GM12891 (cell line): ENCODE data around the gene OLA1.

Source experiments
- PAX5 ChIP-seq: IDR thresholded peaks from 2 replicates; pipeline ENCODE4 v1.6.1; 2011; ENCODE audit warnings: low read length, moderate library complexity, mild to moderate bottlenecking; ENCODE audit not compliant: insufficient read depth, severe bottlenecking
- POLR2A ChIP-seq: IDR thresholded peaks from 2 replicates; pipeline ENCODE4 v1.6.1; 2011; ENCODE audit warnings: low read depth, low read length, control low read depth
- POLR2AphosphoS5 ChIP-seq: IDR thresholded peaks from 2 replicates; pipeline ENCODE4 v1.6.1; 2011; ENCODE audit warnings: low read depth, low read length, control low read depth
- POU2F2 ChIP-seq: IDR thresholded peaks from 2 replicates; pipeline ENCODE4 v1.6.1; 2011; ENCODE audit warnings: low read depth, mild to moderate bottlenecking, control low read depth, low read length, moderate library complexity
- SPI1 ChIP-seq: IDR thresholded peaks from 2 replicates; pipeline ENCODE4 v1.6.1; 2011; ENCODE audit warnings: low read depth, low read length, control low read depth
- TAF1 ChIP-seq: IDR thresholded peaks from 2 replicates; pipeline ENCODE4 v1.6.1; 2011; ENCODE audit warnings: low read depth, low read length, control low read depth

DNA sequence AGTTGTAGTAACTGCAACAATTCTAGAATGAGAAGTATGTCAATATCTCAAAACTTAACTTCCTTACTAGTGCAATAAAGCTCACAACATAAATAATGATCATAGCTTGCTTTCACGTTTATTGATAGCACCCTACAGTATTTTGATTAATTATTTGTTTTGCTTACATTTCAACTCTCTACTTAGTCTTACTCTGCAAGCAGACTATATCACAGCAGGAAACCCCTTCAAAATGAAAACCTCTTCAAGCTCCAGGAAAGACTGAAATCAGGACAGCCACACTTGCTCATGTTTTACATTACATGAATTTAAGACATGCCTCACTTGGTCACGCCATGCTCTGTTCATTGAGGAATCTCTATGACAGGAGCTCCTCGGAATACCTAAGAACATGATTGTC lies 3.3 kb downstream of the OLA1 start:
- TF ChIP-seq POLR2AphosphoS5: no peak
- no peak for TF ChIP-seq POLR2A
- no peak for TF ChIP-seq SPI1
- TF ChIP-seq TAF1: no peak
- TF ChIP-seq POU2F2: no peak
- no peak for TF ChIP-seq PAX5
